ENCODE measurements around the gene MTOR. TPM values are rescaled to one million over a fixed set of nuclear protein-coding genes. Genes with fewer than 3 reads are reported as not detected.
"Not testable (repeated sequence)": the region's sequence is repeated elsewhere in the genome, so short reads cannot be mapped to it uniquely, and the experiment has no call there.

MTOR gene
- total and polyA plus RNA-seq, 2 donors (not counting 1 experiment from before 2014, with no cell fraction given), result 30.7 to 50.7 TPM

GRCh38 chr1:11180342-11180744 is 82.0 kb downstream of the MTOR start:
- H3K27ac Mint-ChIP-seq, result no peak overlapping the region
- CTCF ChIA-PET, result interaction anchor here (0.7 to 0.9 kb wide), 2 partner anchors 9 to 143 kb away, joined by 3 to 5 read pairs; no protein-coding TSS in a partner anchor
- intact Hi-C loops (cut with micrococcal nuclease), result no loop called here
- Histone ChIP-seq H3K4me2 (replicated peaks; ENCODE audit: low read depth, low read length, poor library complexity, severe bottlenecking) (no peak overlapping the region), H3K79me2 (ENCODE audit: control insufficient read depth, insufficient read depth, low read length) (no peaks in the 10 kb centered on the region), H2AFZ (ENCODE audit: insufficient read depth, low read depth, low read length, poor library complexity, severe bottlenecking) (no peak overlapping the region), H3K9me3 (ENCODE audit: control extremely low read depth in 1 of 3, control insufficient read depth in 2 of 3, insufficient read depth in 1 of 3, low read length in 2 of 3) (no peaks in the 10 kb centered on the region), H3K4me1 (ENCODE audit: control insufficient read depth in 2 of 2, insufficient read depth in 2 of 2, low read length in 2 of 2) (no peaks in the 10 kb centered on the region), H3K36me3 (replicated peaks in 1 of 2; ENCODE audit: control extremely low read depth in 1 of 2, control insufficient read depth in 1 of 2, extremely low read depth in 1 of 2, insufficient read depth in 2 of 2, low read length in 1 of 2) (peaks cover 3 to 47% of the 10 kb centered on the region in 2 experiments), H3K9ac (ENCODE audit: low read length) (no peak overlapping the region), H3K27me3 (replicated peaks in 1 of 4; ENCODE audit: control extremely low read depth in 1 of 4, control insufficient read depth in 3 of 4, insufficient read depth in 4 of 4, low read length in 3 of 4) (no peaks in the 10 kb centered on the region), H3K27ac (ENCODE audit: low read length in 2 of 2) (no peak overlapping the region), H3K4me3 (ENCODE audit: control extremely low read depth in 1 of 5, extremely low read depth in 1 of 5, insufficient read depth in 1 of 5, low read depth in 2 of 5, low read length in 4 of 5) (no peak overlapping the region), H4K20me1 (ENCODE audit: control insufficient read depth, insufficient read depth, low read length, poor library complexity, severe bottlenecking) (no peaks in the 10 kb centered on the region)
- H3K4me1 Mint-ChIP-seq, result no peaks in the 10 kb centered on the region
- no peak for TF ChIP-seq EZH2 (IDR thresholded peaks at IDR 0.05; ENCODE audit: borderline replicate concordance, insufficient read depth, low read depth, low read length, poor library complexity, severe bottlenecking)
- TF ChIP-seq CTCF (IDR thresholded peaks at IDR 0.05), result no peak
- no peaks in the 10 kb centered on the region for H3K27me3 Mint-ChIP-seq
- no peaks in the 10 kb centered on the region for H3K9me3 Mint-ChIP-seq (ENCODE audit: insufficient read depth)
- POLR2A ChIA-PET, result no interaction called here
- ATAC-seq (ENCODE audit: low read depth) (no peak), DNase-seq (no peak)
- no peak overlapping the region for H3K4me3 Mint-ChIP-seq

- H3K4me1 ChIP-seq (ENCODE audit: control insufficient read depth in 2 of 2, insufficient read depth in 2 of 2, low read length in 2 of 2); H3K9ac ChIP-seq (ENCODE audit: low read length); H3K27me3 ChIP-seq (replicated peaks in 1 of 4; ENCODE audit: control extremely low read depth in 1 of 4, control insufficient read depth in 3 of 4, insufficient read depth in 4 of 4, low read length in 3 of 4); intact Hi-C loops (cut with micrococcal nuclease); DNase-seq; H2AFZ ChIP-seq (ENCODE audit: insufficient read depth, low read depth, low read length, poor library complexity, severe bottlenecking); H3K4me2 ChIP-seq (replicated peaks; ENCODE audit: low read depth, low read length, poor library complexity, severe bottlenecking); H3K4me3 Mint-ChIP-seq; CTCF ChIA-PET; H4K20me1 ChIP-seq (ENCODE audit: control insufficient read depth, insufficient read depth, low read length, poor library complexity, severe bottlenecking); H3K27ac Mint-ChIP-seq; POLR2A ChIA-PET; H3K4me1 Mint-ChIP-seq; H3K27me3 Mint-ChIP-seq; ATAC-seq (ENCODE audit: low read depth); H3K9me3 ChIP-seq (ENCODE audit: control extremely low read depth in 1 of 3, control insufficient read depth in 2 of 3, insufficient read depth in 1 of 3, low read length in 2 of 3); H3K27ac ChIP-seq (ENCODE audit: low read length in 2 of 2); H3K4me3 ChIP-seq (ENCODE audit: control extremely low read depth in 1 of 5, extremely low read depth in 1 of 5, insufficient read depth in 1 of 5, low read depth in 2 of 5, low read length in 4 of 5); H3K9me3 Mint-ChIP-seq (ENCODE audit: insufficient read depth); H3K79me2 ChIP-seq (ENCODE audit: control insufficient read depth, insufficient read depth, low read length): not testable (repeated sequence)
- WGBS (ENCODE audit: insufficient coverage), result no CpG with 5 or more reads among the region's 3 CpGs
- H3K36me3 ChIP-seq (replicated peaks in 1 of 2; ENCODE audit: control extremely low read depth in 1 of 2, control insufficient read depth in 1 of 2, extremely low read depth in 1 of 2, insufficient read depth in 2 of 2, low read length in 1 of 2), result peaks cover 3 to 41% of the 10 kb centered on the region in 2 experiments
Observed at GRCh38 chr1:11179749-11180148, 82.6 kb downstream of the MTOR start.
